Effector memory CD8-positive, alpha-beta T cell (primary cell): ENCODE results near the gene MYRF.

Source experiments
- ATAC-seq: fragments of 150-1000 bp; cut with Tn5 transposase; replicated peaks from 2 replicates; pipeline ENCODE4 v1.10.0; 2021; ENCODE audit warnings: mild to moderate bottlenecking, moderate library complexity
- DNase-seq, 3 experiments: peaks; one replicate each; pipeline ENCODE4 v3.0.0; 2021
- H3K27ac Mint-ChIP-seq, 2 donors: one replicate each; pipeline ENCODE4 v1.8.0; 2022; ENCODE audit warnings: mild to moderate bottlenecking in 2 of 2, mixed read lengths in 2 of 2, moderate library complexity in 2 of 2
- H3K27me3 Mint-ChIP-seq, 2 donors: one replicate each; pipeline ENCODE4 v1.8.0; 2022; ENCODE audit warnings: mixed read lengths in 2 of 2
- H3K36me3 Mint-ChIP-seq: one replicate; pipeline ENCODE4 v1.8.0; 2022; ENCODE audit warnings: mild to moderate bottlenecking, moderate library complexity, mixed read lengths; ENCODE audit not compliant: insufficient read depth
- H3K4me1 Mint-ChIP-seq, 2 donors: one replicate each; pipeline ENCODE4 v1.8.0; 2022; ENCODE audit warnings: low read depth in 2 of 2, mixed read lengths in 2 of 2
- H3K4me3 Mint-ChIP-seq, 2 donors: one replicate each; pipeline ENCODE4 v1.8.0; 2022; ENCODE audit warnings: mild to moderate bottlenecking in 2 of 2, mixed read lengths in 2 of 2, moderate library complexity in 2 of 2
- H3K9me3 Mint-ChIP-seq, 2 donors: one replicate each; pipeline ENCODE4 v1.8.0; 2022; ENCODE audit warnings: mixed read lengths in 2 of 2

MYRF gene

DNA sequence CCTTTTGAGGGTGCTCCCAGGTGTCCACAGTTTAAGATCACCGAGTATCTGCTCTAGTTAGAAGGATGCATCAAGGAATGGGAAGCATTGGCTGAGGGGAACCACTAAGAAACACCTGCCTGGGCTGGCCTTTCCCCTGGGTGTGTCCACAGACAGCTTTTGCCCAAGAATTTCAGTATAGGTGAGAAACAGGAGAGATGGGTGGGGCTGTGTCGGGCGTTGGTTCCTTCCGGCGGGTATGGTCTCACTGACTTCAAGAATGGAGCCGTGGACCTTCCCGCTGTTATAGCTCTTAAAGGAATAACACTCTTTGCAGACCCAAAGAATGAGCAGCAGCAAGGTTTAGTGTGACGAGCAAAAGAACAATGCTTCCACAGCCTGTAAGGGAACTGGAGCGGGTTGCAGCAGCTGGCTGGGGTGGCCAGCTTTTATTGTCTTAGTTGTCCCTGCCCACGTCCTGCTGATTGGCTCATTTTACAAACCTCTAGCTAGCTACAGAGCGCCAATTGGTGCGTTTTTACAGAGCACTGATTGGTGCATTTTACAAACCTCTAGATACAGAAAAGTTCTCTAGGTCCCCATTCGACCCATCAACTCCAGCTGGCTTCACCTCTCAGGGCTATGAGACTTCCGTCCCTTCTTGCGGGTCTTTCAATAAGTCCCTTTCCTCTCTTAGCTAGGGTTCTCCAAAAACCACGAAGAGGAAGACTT, 62.0 kb downstream of the MYRF start:
- Mint-ChIP-seq H3K27ac (peak overlapping the region in 1 of 2 donors; percentile 93), H3K36me3 (peaks cover 8% of the 10 kb centered on the region), H3K4me3 (peak overlapping the region; percentile 88 to 95), H3K27me3 (no peaks in the 10 kb centered on the region), H3K9me3 (no peaks in the 10 kb centered on the region), H3K4me1 (peaks cover 11 to 16% of the 10 kb centered on the region in 2 donors)
- DNase-seq: no peak
- no peak for ATAC-seq

DNA sequence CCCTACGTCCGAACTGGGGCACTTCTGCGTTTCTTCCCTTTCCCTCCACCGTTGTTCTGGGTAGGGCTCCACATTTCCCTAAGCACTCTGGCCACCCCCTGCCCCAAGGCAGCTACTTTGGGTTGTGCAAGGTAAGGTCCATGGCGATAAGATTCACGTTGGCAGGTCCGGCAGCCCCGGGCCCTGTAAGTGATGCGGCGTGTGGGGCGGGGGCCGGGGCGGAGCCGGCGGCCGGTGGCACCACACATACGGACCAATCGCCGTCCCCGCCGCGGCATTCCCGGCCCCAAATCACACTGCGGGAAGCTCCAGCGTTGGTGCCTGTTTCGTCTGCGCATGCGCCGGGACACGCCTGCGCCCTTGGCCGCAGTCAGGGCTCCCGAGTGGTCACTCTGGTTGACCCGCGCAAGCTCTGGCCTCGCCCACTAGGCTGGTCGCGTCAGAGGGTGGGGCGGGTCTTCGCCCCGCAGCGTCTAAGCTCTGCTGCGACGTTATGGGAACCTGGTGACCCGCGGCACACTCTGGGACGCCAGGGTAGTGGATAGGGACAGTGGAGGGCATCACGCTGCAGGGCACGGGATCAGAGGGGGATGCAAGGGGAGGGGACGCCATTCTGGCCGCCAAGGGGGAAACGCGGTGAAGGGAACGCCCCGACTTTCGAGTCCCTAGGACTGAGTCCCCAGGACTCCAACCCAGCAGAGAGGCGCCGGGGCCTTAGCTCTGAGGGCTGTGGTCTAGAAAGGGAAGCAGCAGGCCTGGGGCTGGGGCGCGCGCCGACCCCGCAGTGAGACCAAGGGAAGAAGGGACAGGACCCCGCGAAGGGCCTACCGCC, 62.7 kb downstream of the MYRF start:
- H3K27me3 Mint-ChIP-seq: no peaks in the 10 kb centered on the region
- H3K4me1 Mint-ChIP-seq: peaks cover 11 to 16% of the 10 kb centered on the region in 2 donors
- peak overlapping the region; percentile 88 to 95 for H3K4me3 Mint-ChIP-seq
- ATAC-seq: peak; percentile 8
- peak in 2 of 3 experiments; percentile 17 to 34 for DNase-seq
- peaks cover 8% of the 10 kb centered on the region for H3K36me3 Mint-ChIP-seq
- H3K9me3 Mint-ChIP-seq: no peaks in the 10 kb centered on the region
- H3K27ac Mint-ChIP-seq: peak overlapping the region; percentile 70 to 93

DNA sequence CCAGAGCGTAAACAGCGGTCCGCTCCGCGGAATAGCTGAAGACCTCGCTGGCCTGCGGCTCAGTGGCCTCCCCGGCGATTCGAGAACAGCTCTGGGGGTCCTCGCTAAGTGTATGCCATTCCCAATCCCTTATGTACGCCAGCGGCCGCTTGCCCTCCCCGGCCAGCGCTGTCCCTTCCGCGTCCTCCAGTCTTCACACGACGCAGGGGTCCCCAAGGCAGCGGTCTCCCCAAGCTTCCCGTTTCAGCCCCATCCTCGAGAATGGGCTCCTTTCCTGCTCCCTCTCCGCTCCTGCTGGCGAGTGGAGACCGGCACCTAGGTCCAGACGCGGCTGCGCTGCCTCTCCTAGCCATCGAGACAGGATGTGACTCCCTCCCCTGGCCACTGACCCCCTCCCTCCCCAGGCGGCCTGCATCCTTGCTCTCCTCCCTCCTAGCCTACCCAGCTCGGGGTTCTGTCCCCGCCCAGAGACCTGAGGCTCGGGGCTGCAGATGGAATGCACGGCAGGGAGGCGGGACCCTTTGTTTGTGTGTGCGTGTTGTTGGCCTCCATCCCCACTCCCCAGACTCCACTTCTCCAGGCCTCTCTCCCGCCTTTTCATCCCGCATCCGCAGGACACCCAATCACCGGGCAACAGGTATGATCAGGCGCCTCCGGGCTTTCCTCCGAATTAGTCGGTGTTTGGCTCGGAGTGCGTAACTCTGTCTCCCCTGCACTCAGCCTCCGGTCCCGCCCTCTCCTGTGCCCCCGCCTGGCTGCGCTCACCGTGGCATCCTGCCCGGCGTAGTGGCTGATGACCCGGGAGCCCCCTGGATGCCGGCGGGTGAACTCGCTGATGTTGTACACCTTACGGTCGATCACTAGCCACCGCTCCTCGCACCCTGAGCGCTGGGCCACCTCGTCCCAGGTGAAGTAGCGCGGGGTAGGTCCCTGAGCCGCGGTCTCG, 63.6 kb downstream of the MYRF start:
- DNase-seq (peak; percentile 59 to 64 (median 62)), ATAC-seq (peak; percentile 77)
- H3K36me3 Mint-ChIP-seq: peaks cover 8% of the 10 kb centered on the region
- no peaks in the 10 kb centered on the region for H3K9me3 Mint-ChIP-seq
- no peaks in the 10 kb centered on the region for H3K27me3 Mint-ChIP-seq
- H3K4me1 Mint-ChIP-seq: peaks cover 11 to 16% of the 10 kb centered on the region in 2 donors
- H3K4me3 Mint-ChIP-seq: peak overlapping the region; percentile 88 to 95
- peak overlapping the region; percentile 70 to 93 for H3K27ac Mint-ChIP-seq

DNA sequence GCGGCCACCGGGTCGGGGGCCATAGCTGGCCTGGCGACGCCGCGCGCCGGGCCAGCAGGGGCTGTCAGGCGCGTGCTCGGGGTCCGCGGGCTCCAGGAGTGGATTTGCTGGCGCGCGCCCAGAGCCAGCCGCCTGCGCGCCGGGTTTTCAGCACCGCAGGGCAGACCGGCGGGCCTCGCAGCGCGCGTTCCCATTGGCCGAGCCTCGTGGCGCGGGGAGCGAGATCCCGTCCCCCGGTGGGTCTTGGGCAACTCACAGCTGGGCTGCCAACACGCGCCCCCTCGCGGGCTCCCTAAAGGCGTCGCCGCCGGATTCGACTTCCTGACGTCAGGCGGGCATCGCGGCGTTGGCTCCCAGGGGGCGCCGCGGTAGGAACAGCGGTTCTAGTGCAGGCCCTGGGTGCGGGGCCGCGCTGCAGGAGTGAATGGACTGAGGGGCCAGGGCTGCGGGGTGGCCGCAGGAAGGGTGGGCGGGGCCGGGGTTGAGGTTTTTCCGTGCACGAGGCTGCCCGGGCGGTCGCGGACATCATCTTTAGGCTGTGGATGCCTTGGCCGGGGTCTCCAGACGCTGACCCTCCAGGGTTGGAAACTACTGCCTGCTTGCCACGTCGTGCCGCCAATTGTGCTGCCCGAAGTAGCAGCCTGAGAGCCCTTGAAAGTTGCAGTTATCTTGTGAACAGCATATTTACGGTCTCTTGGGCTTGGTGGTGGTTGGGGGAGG, 64.5 kb downstream of the MYRF start, which contains the start of gene FADS1:
FADS1 (minus strand) TSS at position 268 of the 720 bp plus-strand sequence; CDS start at position 194, 74 bp downstream.
- Mint-ChIP-seq H3K36me3 (peaks cover 8% of the 10 kb centered on the region), H3K4me1 (peaks cover 11 to 16% of the 10 kb centered on the region in 2 donors), H3K4me3 (peak within 1 kb of the TSS; percentile 88 to 95), H3K9me3 (no peaks in the 10 kb centered on the region), H3K27ac (peak within 1 kb of the TSS; percentile 70 to 93), H3K27me3 (no peaks in the 10 kb centered on the region)
- DNase-seq: peak; percentile 54 to 66 (median 64)
- peak; percentile 70 for ATAC-seq

DNA sequence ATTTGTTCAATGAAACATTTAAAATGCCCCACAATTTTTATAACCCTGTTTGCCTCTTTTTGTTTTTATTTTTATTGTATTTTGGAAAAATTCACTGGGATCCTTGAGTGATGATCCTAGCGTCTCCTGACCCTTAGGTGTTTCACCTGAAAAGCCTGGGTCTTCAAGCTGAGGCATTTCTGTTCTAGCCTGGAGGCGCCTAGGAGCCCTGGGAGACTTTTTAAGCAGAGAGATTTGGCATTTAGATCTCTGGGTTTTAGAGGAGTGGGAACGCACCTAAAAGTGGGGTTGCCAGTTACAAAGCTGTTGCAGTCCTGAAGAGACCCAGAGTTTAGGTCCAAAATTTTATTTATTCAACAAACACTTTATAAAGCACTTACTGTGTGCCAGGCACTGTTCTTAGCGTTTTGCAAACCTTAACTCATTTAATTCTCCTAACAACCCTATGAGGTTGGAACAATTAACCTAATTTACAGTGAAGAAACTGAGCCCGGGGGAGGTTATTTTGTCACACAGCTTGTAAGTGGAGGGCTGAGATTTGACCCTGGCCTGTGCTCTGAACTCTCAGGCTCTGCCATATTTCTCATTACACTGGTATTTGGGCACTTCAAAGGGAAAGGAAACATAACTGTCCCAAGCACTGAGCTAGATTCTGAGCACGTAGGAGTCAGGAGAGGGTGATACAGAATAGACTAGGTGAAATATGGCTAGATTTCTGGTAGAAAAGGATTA, 65.2 kb downstream of the MYRF start:
- ATAC-seq (no peak), DNase-seq (no peak)
- Mint-ChIP-seq H3K27me3 (no peaks in the 10 kb centered on the region), H3K4me3 (peak overlapping the region; percentile 88 to 95), H3K4me1 (peaks cover 11 to 16% of the 10 kb centered on the region in 2 donors), H3K27ac (peak overlapping the region in 1 of 2 donors; percentile 28), H3K9me3 (no peaks in the 10 kb centered on the region), H3K36me3 (peaks cover 8% of the 10 kb centered on the region)

DNA sequence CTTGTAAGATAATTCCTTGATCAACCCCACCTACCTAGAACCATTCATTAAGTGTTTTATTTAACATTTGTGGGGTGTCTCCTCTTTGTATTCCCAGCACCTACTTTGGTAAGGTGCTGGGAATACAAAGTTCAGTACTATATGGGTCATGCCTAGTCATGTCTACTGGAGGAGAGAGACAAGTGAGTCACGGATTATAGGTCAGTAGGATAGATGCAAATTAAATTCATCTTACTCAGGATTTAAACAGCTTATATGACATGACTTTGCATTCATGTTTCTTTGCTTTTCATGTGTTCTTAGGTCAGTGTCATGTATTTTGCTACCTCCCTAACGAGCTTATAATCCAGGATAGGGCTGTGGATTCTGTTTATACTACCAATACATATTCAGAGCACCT, 67.7 kb downstream of the MYRF start:
- H3K27me3 Mint-ChIP-seq: no peaks in the 10 kb centered on the region
- peaks cover 11% of the 10 kb centered on the region in 2 donors for H3K4me1 Mint-ChIP-seq
- no peaks in the 10 kb centered on the region for H3K9me3 Mint-ChIP-seq
- H3K4me3 Mint-ChIP-seq: no peak overlapping the region
- no peak overlapping the region for H3K27ac Mint-ChIP-seq
- H3K36me3 Mint-ChIP-seq: peaks cover 5% of the 10 kb centered on the region
- ATAC-seq: no peak
- DNase-seq: no peak

GRCh38 chr11:61826930-61827570, 74.6 kb downstream of the MYRF start:
- DNase-seq (no peak), ATAC-seq (peak; percentile 1)
- Mint-ChIP-seq H3K27ac (peak overlapping the region; percentile 30 to 82), H3K4me3 (peak overlapping the region; percentile 87 to 91), H3K27me3 (peaks cover 4 to 7% of the 10 kb centered on the region in 2 donors), H3K9me3 (no peaks in the 10 kb centered on the region), H3K36me3 (no peaks in the 10 kb centered on the region), H3K4me1 (peaks cover 16 to 24% of the 10 kb centered on the region in 2 donors)

DNA sequence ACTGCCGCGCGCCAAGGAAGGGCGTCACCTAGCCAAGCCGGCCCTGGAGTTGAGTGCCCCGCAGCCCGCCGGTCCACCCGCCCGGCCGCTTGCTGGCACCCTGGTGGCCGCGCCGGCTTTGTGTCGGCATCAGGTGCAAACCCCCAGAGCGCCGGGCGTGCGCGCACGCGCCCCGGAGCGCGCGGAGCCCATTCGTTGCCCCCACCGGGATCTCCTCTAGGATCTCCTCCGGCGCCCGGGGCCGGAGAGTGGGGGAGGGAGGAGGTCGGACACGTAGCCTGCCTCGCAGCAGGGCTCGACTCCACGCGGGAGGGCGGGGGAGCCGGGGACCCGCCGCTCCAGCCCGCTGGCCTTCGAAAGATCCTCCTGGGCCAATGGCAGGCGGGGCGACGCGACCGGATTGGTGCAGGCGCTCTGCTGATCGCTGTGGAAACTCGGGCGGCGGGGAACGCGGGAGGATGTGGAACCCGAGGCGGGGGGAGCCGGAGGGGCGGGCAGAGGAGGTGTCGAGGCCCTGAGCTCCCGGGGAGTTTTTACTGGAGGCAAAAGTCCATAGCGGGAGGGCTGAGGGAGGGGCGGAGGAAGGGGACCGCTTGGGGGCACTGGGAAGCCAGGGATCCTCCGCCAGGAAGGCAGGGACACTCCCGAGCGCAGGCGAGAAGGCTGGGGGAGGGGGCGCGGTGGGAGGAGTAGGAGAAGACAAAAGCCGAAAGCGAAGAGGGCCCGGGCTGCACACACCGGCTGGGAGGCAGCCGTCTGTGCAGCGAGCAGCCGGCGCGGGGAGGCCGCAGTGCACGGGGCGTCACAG, 75.3 kb downstream of the MYRF start, which contains the start of gene FADS2:
FADS2 (plus strand) TSS at position 730 of the 808 bp plus-strand sequence. CDS start 91 bp downstream, outside the sequence.
- DNase-seq: peak; percentile 59 to 79 (median 77)
- H3K27me3 Mint-ChIP-seq: peaks cover 4 to 7% of the 10 kb centered on the region in 2 donors
- H3K9me3 Mint-ChIP-seq: no peaks in the 10 kb centered on the region
- no peaks in the 10 kb centered on the region for H3K36me3 Mint-ChIP-seq
- peak within 1 kb of the TSS; percentile 87 to 91 for H3K4me3 Mint-ChIP-seq
- peaks cover 16 to 24% of the 10 kb centered on the region in 2 donors for H3K4me1 Mint-ChIP-seq
- ATAC-seq: peak; percentile 89
- H3K27ac Mint-ChIP-seq: peak within 1 kb of the TSS; percentile 30 to 82

GRCh38 chr11:61828379-61828628, 75.9 kb downstream of the MYRF start:
- H3K4me3 Mint-ChIP-seq: peak overlapping the region; percentile 87 to 91
- ATAC-seq (no peak), DNase-seq (no peak)
- peak overlapping the region; percentile 30 to 82 for H3K27ac Mint-ChIP-seq
- peaks cover 16 to 28% of the 10 kb centered on the region in 2 donors for H3K4me1 Mint-ChIP-seq
- no peaks in the 10 kb centered on the region for H3K9me3 Mint-ChIP-seq
- H3K27me3 Mint-ChIP-seq: peaks cover 4 to 7% of the 10 kb centered on the region in 2 donors
- H3K36me3 Mint-ChIP-seq: no peaks in the 10 kb centered on the region

DNA sequence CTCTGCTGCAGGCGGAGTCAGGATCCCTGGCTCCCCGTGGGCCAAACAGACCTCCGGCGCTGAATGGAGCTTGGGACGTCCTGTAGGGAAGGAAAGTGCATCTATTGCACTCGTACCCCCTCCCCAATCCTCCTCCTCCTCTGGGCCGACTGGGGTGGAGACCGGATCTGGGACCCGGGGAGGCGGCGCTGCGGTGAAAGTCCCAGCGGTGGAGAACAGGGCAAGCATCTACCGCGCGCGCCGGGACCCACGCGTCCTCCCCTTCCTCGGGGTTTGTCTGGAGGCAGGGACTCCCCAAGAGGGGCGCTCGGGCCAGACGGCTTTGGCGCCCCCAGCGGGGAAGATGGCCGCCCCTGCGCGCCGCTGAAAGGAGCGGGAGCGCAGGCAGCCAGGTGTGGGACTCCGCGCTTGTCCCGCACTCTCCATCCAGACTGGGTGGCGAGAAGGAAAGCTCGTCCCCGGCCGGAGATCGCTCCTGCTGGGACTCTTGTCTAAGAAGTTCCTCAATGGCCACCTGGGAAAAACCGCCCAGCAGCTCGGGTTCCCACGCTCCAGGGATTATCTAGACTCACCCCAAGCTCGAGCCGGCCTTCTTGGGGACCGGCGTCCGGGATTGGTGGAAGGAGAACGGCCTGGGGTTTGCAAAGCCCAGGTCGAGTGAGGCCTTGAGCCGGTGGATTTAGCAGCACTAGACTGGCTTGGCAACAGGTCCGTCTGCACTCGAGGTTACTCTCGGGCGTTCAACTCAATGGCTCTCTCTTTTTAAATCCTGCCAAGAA, 76.4 kb downstream of the MYRF start:
- Mint-ChIP-seq H3K4me3 (peak overlapping the region; percentile 87 to 91), H3K36me3 (no peaks in the 10 kb centered on the region), H3K9me3 (no peaks in the 10 kb centered on the region), H3K27ac (peak overlapping the region; percentile 30 to 82), H3K27me3 (peaks cover 4 to 7% of the 10 kb centered on the region in 2 donors), H3K4me1 (peaks cover 20 to 33% of the 10 kb centered on the region in 2 donors)
- ATAC-seq (peak; percentile 42), DNase-seq (peak; percentile 16 to 30 (median 24))
